DND-41 (cell line): ENCODE results near the gene GRM4.

Experiments
- ATAC-seq: fragments of 200-7000 bp; cut with Tn5 transposase; 3 replicates; pipeline ENCODE4 v1.9.1; 2021; ENCODE audit warnings: low read depth; ENCODE audit not compliant: insufficient read depth
- DNase-seq: peaks from one replicate; pipeline ENCODE4 v3.0.0-alpha.2; 2020
- H2AFZ ChIP-seq: 2 replicates; pipeline ENCODE4 v1.6.0; 2012; ENCODE audit warnings: low read depth, low read length
- H3K27ac ChIP-seq: 2 replicates; pipeline ENCODE4 v1.5.1; 2012; ENCODE audit warnings: low read length, inconsistent platforms
- H3K27me3 ChIP-seq: fragments of 200-600 bp; sonication (generic); 2 replicates; pipeline ENCODE4 v1.6.0; 2012; ENCODE audit warnings: low read length, mild to moderate bottlenecking, inconsistent platforms; ENCODE audit not compliant: insufficient read depth, poor library complexity
- H3K36me3 ChIP-seq: 2 replicates; pipeline ENCODE4 v1.5.1; 2012; ENCODE audit warnings: low read length, inconsistent platforms; ENCODE audit not compliant: insufficient read depth
- H3K4me1 ChIP-seq: 2 replicates; pipeline ENCODE4 v1.5.1; 2012; ENCODE audit warnings: mild to moderate bottlenecking, low read length; ENCODE audit not compliant: insufficient read depth
- H3K4me2 ChIP-seq: 2 replicates; pipeline ENCODE4 v1.6.0; 2012; ENCODE audit warnings: mild to moderate bottlenecking, moderate library complexity, low read length, inconsistent platforms; ENCODE audit not compliant: insufficient read depth
- H3K4me3 ChIP-seq, 2 experiments: fragments of 200-600 bp in 1 of 2; shearing (Covaris generic) in 1 of 2; 2 replicates each; pipeline ENCODE4 v1.5.1; 2012 to 2016; ENCODE audit warnings: inconsistent platforms in 2 of 2, low read length in 2 of 2, mild to moderate bottlenecking in 2 of 2, low read depth in 1 of 2, moderate library complexity in 1 of 2
- H3K79me2 ChIP-seq: 2 replicates; pipeline ENCODE4 v1.6.0; 2012; ENCODE audit warnings: low read length, inconsistent platforms; ENCODE audit not compliant: insufficient read depth
- H3K9ac ChIP-seq: 2 replicates; pipeline ENCODE4 v1.6.0; 2012; ENCODE audit warnings: low read depth, mild to moderate bottlenecking, inconsistent platforms, low read length, moderate library complexity
- H3K9me3 ChIP-seq: 2 replicates; pipeline ENCODE4 v1.5.1; 2012; ENCODE audit warnings: low read length, moderate library complexity, mild to moderate bottlenecking, inconsistent platforms; ENCODE audit not compliant: insufficient read depth, severe bottlenecking
- H4K20me1 ChIP-seq: 2 replicates; pipeline ENCODE4 v1.6.0; 2012; ENCODE audit warnings: low read length; ENCODE audit not compliant: insufficient read depth
- EZH2 ChIP-seq: IDR thresholded peaks from 3 replicates; pipeline ENCODE4 v1.6.1; 2012; ENCODE audit warnings: borderline replicate concordance, low read depth, mild to moderate bottlenecking, moderate library complexity, low read length, inconsistent platforms; ENCODE audit not compliant: severe bottlenecking
- TF ChIP-seq, protein P1 (sequence below): IDR thresholded peaks from 2 replicates; pipeline ENCODE4 v1.5.1; 2012; ENCODE audit warnings: borderline replicate concordance, low read length, moderate library complexity, mild to moderate bottlenecking; ENCODE audit not compliant: poor library complexity, severe bottlenecking; ENCODE audit errors: extremely low read depth

GRM4 gene

DNA sequence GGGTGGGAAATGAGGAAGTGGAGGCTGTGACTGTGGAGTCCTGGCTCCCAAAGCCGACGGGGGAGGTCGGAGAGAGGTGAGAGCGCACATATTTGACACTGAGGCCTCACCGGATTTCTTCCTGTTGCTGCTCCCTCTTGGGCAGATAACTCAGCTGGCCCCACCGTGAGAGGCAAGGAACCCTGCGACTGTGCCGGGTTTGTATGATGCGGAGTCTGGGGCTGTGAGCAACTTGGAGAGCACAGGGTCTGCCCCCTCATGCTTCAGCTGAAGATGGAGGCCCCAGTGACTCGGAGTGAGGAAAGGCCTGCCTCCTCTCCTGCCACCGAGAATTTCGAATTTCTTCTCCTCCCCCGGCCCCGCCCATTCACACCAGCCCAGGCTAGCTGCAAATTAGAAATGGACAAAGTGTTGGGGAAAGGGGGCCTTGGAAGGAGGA lies 160.6 kb downstream of the GRM4 start:
- no peaks in the 10 kb centered on the region for H4K20me1 ChIP-seq
- H3K79me2 ChIP-seq: no peaks in the 10 kb centered on the region
- no peak overlapping the region for H3K9ac ChIP-seq
- no peaks in the 10 kb centered on the region for H3K36me3 ChIP-seq
- H3K9me3 ChIP-seq: no peaks in the 10 kb centered on the region
- H2AFZ ChIP-seq: no peak overlapping the region
- no peak for TF ChIP-seq EZH2
- TF ChIP-seq, protein P1, sequence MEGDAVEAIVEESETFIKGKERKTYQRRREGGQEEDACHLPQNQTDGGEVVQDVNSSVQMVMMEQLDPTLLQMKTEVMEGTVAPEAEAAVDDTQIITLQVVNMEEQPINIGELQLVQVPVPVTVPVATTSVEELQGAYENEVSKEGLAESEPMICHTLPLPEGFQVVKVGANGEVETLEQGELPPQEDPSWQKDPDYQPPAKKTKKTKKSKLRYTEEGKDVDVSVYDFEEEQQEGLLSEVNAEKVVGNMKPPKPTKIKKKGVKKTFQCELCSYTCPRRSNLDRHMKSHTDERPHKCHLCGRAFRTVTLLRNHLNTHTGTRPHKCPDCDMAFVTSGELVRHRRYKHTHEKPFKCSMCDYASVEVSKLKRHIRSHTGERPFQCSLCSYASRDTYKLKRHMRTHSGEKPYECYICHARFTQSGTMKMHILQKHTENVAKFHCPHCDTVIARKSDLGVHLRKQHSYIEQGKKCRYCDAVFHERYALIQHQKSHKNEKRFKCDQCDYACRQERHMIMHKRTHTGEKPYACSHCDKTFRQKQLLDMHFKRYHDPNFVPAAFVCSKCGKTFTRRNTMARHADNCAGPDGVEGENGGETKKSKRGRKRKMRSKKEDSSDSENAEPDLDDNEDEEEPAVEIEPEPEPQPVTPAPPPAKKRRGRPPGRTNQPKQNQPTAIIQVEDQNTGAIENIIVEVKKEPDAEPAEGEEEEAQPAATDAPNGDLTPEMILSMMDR: no peak
- DNase-seq (no peak), ATAC-seq (no peak)
- H3K4me3 ChIP-seq: no peak overlapping the region
- H3K4me1 ChIP-seq: no peaks in the 10 kb centered on the region
- no peaks in the 10 kb centered on the region for H3K27me3 ChIP-seq
- H3K27ac ChIP-seq: no peak overlapping the region
- no peak overlapping the region for H3K4me2 ChIP-seq

DNA sequence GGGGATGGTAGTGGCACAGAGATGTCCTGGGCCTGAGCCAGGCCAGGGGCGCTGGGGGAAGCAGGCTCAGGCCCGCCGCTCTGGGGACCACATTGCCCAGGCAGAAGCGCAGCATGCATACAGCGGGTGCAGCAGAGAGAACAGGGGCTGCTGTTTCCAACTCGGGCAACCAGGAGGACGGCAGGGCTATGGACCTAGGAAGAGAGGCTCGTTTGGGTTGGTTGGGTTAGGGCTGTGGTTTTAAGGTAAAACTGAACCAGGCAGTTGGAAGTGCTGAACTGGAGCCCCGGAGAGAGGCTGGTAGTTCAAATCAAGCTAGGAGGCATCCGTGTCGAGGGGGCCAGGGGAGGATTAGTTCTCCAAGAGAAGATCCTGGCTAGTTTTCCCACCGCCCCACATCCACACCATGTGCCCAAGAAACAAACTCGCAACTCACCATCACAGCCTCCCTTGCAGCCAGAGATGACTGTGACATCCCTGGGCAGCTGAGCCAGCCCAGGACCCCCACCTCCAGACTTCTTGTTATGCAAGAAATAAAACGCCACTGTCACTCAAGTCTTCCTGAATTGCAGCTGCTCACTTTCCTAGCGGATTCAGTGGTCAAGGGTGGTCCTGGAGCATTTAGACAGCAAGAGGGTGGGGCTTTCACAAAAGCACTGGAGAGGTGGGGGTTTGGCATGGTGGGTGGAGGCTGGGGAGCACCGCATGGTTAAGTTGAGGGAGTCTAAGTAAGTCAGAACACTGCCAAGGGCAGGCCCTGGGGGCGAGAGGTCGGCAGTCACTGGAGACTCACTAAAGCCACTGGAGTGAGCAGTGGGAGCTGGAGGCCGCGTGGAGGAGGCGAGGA lies 161.2 kb downstream of the GRM4 start:
- DNase-seq: no peak
- ATAC-seq: no peak
- H3K36me3 ChIP-seq: no peaks in the 10 kb centered on the region
- H3K4me1 ChIP-seq: no peaks in the 10 kb centered on the region
- no peak overlapping the region for H3K4me3 ChIP-seq
- no peak overlapping the region for H2AFZ ChIP-seq
- no peak for TF ChIP-seq EZH2
- TF ChIP-seq, protein P1: no peak
- no peaks in the 10 kb centered on the region for H4K20me1 ChIP-seq
- no peak overlapping the region for H3K9ac ChIP-seq
- H3K27ac ChIP-seq: no peak overlapping the region
- H3K27me3 ChIP-seq: no peaks in the 10 kb centered on the region
- H3K79me2 ChIP-seq: no peaks in the 10 kb centered on the region
- no peaks in the 10 kb centered on the region for H3K9me3 ChIP-seq
- no peak overlapping the region for H3K4me2 ChIP-seq

DNA sequence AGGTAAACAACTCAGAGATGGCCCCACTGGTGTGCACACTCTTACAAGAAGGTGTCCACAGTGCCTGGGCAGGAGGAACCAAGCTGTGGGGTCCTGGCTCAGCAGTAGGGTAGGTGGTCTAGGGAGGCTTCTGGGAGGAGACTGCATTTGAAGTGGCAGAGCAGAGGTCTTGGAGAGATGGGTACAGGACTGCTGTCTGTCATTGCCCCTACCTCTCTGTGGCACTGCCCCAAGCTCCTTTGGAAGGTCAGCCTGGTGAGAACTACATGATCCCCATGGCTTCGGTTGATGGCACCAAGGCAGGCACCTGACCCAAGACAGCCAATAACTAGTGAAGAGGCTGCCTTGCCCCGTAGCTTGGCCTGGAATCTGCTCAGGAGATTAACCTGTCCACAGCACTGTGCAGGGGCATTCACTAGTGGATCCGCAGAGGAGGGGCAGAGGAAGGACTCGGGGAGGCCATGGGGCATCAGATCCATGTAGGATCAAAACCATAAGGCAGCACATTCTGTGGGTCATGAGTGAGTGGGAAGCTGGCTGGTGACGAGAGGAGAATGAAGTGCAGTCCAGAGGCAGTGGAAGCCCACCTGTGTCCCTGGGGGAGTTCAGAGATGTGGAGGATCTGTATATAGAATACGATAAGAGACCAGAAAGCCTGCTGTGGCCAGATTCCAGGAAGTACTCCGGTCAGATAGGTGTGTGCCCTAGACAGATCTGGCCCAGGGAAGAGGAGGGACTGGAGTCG lies 162.0 kb downstream of the GRM4 start:
- TF ChIP-seq, protein P1: no peak
- no peaks in the 10 kb centered on the region for H3K4me1 ChIP-seq
- no peak overlapping the region for H3K27ac ChIP-seq
- no peaks in the 10 kb centered on the region for H3K79me2 ChIP-seq
- H3K9ac ChIP-seq: no peak overlapping the region
- no peaks in the 10 kb centered on the region for H3K9me3 ChIP-seq
- no peak overlapping the region for H3K4me2 ChIP-seq
- DNase-seq: no peak
- no peak overlapping the region for H2AFZ ChIP-seq
- H3K4me3 ChIP-seq: no peak overlapping the region
- ATAC-seq: no peak
- no peaks in the 10 kb centered on the region for H4K20me1 ChIP-seq
- H3K36me3 ChIP-seq: no peaks in the 10 kb centered on the region
- H3K27me3 ChIP-seq: no peaks in the 10 kb centered on the region
